Measurements from ENCODE around the gene TRPC4AP. TPM values are rescaled to one million over a fixed set of nuclear protein-coding genes. Genes with fewer than 3 reads are reported as not detected.

TRPC4AP gene, protein sequence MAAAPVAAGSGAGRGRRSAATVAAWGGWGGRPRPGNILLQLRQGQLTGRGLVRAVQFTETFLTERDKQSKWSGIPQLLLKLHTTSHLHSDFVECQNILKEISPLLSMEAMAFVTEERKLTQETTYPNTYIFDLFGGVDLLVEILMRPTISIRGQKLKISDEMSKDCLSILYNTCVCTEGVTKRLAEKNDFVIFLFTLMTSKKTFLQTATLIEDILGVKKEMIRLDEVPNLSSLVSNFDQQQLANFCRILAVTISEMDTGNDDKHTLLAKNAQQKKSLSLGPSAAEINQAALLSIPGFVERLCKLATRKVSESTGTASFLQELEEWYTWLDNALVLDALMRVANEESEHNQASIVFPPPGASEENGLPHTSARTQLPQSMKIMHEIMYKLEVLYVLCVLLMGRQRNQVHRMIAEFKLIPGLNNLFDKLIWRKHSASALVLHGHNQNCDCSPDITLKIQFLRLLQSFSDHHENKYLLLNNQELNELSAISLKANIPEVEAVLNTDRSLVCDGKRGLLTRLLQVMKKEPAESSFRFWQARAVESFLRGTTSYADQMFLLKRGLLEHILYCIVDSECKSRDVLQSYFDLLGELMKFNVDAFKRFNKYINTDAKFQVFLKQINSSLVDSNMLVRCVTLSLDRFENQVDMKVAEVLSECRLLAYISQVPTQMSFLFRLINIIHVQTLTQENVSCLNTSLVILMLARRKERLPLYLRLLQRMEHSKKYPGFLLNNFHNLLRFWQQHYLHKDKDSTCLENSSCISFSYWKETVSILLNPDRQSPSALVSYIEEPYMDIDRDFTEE
- 10 to 100 TPM; 44.1 to 57.4 TPM for total RNA-seq

GRCh38 chr20:35092524-35093266 lies at the start of gene TRPC4AP:
Gene TRPC4AP (minus strand): TSS chr20:35092807. CDS start chr20:35092781, 26 bp downstream.
- Histone ChIP-seq H3K27me3 (no peaks in the 10 kb centered on the region), H3K4me3 (peak within 1 kb of the TSS; percentile 70), H3K4me1 (peaks cover 38% of the 10 kb centered on the region), H3K36me3 (replicated peaks in 1 of 2; ENCODE audit: insufficient read depth in 1 of 2, low read depth in 2 of 2) (no peaks in the 10 kb centered on the region), H3K27ac (peak within 1 kb of the TSS; percentile 79 to 93 (median 90)), H3K9me3 (no peaks in the 10 kb centered on the region)
- peak; percentile 88 to 90 (median 88) for DNase-seq
- peak; percentile 97 for ATAC-seq
- intact Hi-C loops (cut with DNase I), result no loop called here
- 1 to 8% methylated on average over 15 to 51 of the region's 69 CpGs for WGBS, 2 donors
- TF ChIP-seq, protein P1, sequence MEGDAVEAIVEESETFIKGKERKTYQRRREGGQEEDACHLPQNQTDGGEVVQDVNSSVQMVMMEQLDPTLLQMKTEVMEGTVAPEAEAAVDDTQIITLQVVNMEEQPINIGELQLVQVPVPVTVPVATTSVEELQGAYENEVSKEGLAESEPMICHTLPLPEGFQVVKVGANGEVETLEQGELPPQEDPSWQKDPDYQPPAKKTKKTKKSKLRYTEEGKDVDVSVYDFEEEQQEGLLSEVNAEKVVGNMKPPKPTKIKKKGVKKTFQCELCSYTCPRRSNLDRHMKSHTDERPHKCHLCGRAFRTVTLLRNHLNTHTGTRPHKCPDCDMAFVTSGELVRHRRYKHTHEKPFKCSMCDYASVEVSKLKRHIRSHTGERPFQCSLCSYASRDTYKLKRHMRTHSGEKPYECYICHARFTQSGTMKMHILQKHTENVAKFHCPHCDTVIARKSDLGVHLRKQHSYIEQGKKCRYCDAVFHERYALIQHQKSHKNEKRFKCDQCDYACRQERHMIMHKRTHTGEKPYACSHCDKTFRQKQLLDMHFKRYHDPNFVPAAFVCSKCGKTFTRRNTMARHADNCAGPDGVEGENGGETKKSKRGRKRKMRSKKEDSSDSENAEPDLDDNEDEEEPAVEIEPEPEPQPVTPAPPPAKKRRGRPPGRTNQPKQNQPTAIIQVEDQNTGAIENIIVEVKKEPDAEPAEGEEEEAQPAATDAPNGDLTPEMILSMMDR (IDR thresholded peaks at IDR 0.05), result peak; percentile 96 to 100 (median 98)
- TF ChIP-seq POLR2A (IDR thresholded peaks at IDR 0.05), result peak; percentile 59 to 83 (median 81)

DNA sequence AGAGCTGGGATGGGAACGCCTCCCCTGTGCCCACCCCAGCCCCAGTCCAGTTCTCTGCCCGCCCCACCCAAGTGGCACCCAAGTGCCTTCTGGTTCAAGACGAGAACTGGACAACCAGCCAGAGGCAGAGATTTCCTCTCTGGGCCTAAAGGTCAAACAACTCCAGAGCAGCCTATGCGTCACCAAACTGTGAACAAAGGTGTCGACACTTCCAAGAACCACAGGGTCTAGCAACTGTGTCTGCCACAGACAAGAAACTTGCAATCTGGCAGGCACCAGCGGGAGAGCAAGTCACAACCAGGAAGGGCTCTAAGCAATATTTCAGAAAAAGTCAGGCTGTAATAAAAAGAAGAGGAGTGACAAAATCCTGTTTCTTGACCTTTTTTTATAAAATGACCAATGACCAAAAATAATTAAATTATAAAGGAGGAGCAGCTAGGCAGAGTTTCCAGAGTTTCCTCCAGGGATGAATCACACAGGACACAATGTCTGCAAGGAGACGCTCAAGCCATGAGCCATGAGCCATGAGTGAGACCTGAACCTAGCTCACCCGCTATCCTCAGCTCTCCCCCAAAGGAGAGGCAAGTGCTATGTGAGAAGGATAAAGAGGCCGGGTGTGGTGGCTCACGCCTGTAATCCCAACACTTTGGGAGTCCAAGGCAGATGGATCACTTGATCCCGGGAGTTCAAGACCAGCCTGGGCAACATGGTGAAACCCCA lies 43.4 kb upstream of the TRPC4AP start:
- Histone ChIP-seq H3K4me3 (no peak overlapping the region), H3K27me3 (no peaks in the 10 kb centered on the region), H3K9me3 (no peaks in the 10 kb centered on the region), H3K27ac (no peak overlapping the region), H3K36me3 (replicated peaks in 1 of 2; ENCODE audit: insufficient read depth in 1 of 2, low read depth in 2 of 2) (peaks cover 0 to 33% of the 10 kb centered on the region in 2 donors), H3K4me1 (peaks cover 12% of the 10 kb centered on the region)
- 87 to 94% methylated on average over 11 of the region's 11 CpGs for WGBS, 2 donors
- TF ChIP-seq, protein P1 (IDR thresholded peaks at IDR 0.05), result no peak
- TF ChIP-seq POLR2A (IDR thresholded peaks at IDR 0.05), result no peak
- ATAC-seq (no peak), DNase-seq (peak in 1 of 4 donors; percentile 6)
- intact Hi-C loops (cut with DNase I), result no loop called here

GRCh38 chr20:35134880-35135279 lies 42.3 kb upstream of the TRPC4AP start:
- no peak for ATAC-seq
- Histone ChIP-seq H3K27ac (peak overlapping the region in 2 of 4 donors; percentile 17 to 47), H3K36me3 (replicated peaks in 1 of 2; ENCODE audit: insufficient read depth in 1 of 2, low read depth in 2 of 2) (peaks cover 0 to 43% of the 10 kb centered on the region in 2 donors)

GRCh38 chr20:35134472-35134871 lies 41.9 kb upstream of the TRPC4AP start:
- intact Hi-C loops (cut with DNase I), result no loop called here
- DNase-seq (peak; percentile 34 to 56 (median 50)), ATAC-seq (peak; percentile 64)
- Histone ChIP-seq H3K4me3 (no peak overlapping the region), H3K4me1 (peaks cover 12% of the 10 kb centered on the region), H3K9me3 (no peaks in the 10 kb centered on the region), H3K27me3 (no peaks in the 10 kb centered on the region), H3K27ac (peak overlapping the region in 2 of 4 donors; percentile 17 to 47), H3K36me3 (replicated peaks in 1 of 2; ENCODE audit: insufficient read depth in 1 of 2, low read depth in 2 of 2) (peaks cover 0 to 47% of the 10 kb centered on the region in 2 donors)
- TF ChIP-seq, protein P1 (IDR thresholded peaks at IDR 0.05), result no peak
- no peak for TF ChIP-seq POLR2A (IDR thresholded peaks at IDR 0.05)
- WGBS, 2 donors, result 25 to 43% methylated on average over 1 to 9 of the region's 9 CpGs

More at GRCh38 chr20:35134880-35135279, 42.3 kb upstream of the TRPC4AP start:
- TF ChIP-seq, protein P1 (IDR thresholded peaks at IDR 0.05), result no peak
- TF ChIP-seq POLR2A (IDR thresholded peaks at IDR 0.05), result no peak
- Histone ChIP-seq H3K9me3 (no peaks in the 10 kb centered on the region), H3K4me1 (peaks cover 12% of the 10 kb centered on the region), H3K4me3 (no peak overlapping the region), H3K27me3 (no peaks in the 10 kb centered on the region)
- 77 to 78% methylated on average over 4 to 6 of the region's 6 CpGs for WGBS, 2 donors
- intact Hi-C loops (cut with DNase I), result no loop called here
- DNase-seq, result no peak
